ENCODE data around the gene TXNDC15.
"Not testable (repeated sequence)": the region's sequence is repeated elsewhere in the genome, so short reads cannot be mapped to it uniquely, and the experiment has no call there.

TXNDC15 gene

DNA sequence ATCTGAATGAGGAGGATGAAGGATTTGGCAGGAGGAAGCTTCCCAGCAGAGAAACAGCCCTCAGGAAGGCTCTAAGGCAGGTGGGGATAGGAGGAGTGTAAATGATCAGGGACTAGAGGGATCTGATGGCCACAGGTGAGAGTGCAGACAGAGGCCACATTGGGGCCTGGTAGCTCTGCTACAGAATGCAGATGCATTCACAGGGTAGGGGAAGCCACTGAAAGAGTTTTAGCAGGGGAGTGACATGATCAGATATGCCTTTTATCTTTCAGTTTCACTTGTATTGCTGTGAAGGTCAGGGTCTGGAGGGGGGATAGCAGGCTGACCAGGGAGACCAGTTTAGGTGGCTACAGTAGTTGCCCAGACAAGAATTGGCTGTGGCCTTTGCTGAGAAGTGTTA lies 3.0 kb downstream of the TXNDC15 start:
- DNase-seq (ENCODE audit: low read depth), result no peak

GRCh38 chr5:134878403-134878802 lies 4.2 kb downstream of the TXNDC15 start:
- DNase-seq (ENCODE audit: low read depth), result no peak

- no peak for DNase-seq (ENCODE audit: low read depth)
Observed at GRCh38 chr5:134879456-134879855, 5.3 kb downstream of the TXNDC15 start.

DNA sequence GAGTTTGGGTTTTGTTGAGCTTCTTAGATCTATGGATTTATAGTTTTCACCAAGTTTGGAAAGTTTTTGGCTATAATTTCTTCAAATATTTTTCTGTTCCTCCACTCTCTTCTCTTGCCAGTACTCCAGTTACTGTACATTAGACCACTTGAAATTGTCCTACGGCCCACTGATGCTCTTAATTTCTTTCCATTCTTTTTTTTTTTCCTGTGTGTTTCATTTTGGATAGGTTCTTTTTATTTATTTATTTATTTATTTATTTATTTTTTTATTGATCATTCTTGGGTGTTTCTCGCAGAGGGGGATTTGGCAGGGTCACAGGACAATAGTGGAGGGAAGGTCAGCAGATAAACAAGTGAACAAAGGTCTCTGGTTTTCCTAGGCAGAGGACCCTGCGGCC lies 6.8 kb downstream of the TXNDC15 start:
- not testable (repeated sequence) for DNase-seq (ENCODE audit: low read depth)

DNA sequence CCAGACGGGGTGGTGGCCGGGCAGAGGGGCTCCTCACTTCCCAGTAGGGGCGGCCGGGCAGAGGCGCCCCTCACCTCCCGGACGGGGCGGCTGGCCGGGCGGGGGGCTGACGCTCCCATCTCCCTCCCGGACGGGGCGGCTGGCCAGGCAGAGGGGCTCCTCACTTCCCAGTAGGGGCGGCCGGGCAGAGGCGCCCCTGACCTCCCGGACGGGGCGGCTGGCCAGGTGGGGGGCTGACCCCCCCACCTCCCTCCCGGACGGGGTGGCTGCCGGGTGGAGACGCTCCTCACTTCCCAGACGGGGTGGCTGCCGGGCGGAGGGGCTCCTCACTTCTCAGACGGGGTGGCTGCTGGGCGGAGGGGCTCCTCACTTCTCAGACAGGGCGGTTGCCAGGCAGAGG lies 7.5 kb downstream of the TXNDC15 start:
- not testable (repeated sequence) for DNase-seq (ENCODE audit: low read depth)

DNA sequence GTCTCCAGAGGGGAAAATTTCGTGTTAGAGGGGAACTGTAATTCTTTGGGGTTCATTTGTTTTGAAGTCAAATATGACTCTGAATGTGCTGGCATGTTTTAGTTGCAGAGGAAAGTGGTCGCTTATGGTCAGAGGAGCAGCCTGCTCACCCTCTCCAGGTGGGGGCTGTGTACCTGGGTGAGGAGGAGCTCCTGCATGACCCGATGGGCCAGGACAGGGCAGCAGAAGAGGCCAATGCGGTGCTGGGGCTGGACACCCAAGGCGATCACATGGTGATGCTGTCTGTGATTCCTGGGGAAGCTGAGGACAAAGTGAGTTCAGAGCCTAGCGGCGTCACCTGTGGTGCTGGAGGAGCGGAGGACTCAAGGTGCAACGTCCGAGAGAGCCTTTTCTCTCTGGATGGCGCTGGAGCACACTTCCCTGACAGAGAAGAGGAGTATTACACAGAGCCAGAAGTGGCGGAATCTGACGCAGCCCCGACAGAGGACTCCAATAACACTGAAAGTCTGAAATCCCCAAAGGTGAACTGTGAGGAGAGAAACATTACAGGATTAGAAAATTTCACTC lies 13.5 kb downstream of the TXNDC15 start:
- DNase-seq (ENCODE audit: low read depth), result no peak

DNA sequence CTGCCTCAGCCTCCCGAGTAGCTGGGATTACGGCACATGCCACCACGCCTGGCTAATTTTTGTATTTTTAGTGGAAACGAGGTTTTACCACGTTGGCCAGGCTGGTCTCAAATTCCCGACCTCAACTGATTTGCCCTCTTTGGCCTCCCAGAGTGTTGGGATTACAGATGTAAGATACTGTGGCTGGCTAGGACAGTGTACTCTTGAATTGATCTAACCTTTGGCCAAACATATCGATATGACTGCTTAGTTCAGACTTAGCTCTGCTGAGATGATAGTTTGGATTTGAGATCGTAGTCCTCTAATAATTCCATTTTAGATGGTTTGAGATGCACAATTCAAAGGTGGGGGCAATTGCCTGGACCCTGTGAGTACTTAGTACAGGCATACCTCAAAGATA lies 15.2 kb downstream of the TXNDC15 start:
- DNase-seq (ENCODE audit: low read depth), result no peak

DNA sequence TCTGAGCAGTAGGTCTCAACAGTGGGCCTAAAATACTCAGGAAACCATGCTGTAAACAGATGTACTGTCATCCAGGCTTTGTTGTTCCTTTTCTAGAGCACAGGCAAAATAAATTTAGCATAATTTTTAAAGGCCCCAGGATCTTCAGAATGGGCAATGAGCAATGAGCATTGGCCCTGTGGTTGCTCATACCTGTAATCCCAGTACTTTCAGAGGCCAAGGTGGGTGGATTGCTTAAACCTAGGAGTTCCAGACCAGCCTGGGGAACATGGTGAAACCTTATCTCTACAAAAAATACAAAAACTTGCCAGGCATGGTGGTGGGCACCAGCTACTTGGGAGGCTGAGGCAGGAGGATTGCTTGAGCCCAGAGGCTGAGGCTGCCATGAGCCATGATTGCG lies 17.3 kb downstream of the TXNDC15 start:
- DNase-seq (ENCODE audit: low read depth), result no peak

DNA sequence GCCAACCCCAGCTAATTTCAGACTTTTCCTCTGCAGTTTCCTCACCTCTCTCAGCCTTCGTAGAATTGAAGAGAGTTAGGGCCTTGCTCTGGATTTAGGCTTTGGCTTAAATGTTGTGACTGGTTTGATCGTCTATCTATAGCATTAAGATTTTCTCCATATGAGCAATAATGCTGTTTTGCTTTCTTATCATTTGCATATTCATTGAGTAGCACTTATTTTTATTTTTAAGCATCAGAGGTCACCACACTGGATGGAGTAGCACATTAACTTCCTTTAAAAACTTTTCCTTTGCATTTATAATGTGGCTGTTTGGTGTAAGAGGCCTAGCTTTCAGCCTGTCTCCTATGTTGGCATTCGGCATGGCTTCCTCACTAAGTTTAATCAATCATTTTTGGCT lies 18.1 kb downstream of the TXNDC15 start:
- no peak for DNase-seq (ENCODE audit: low read depth)

DNA sequence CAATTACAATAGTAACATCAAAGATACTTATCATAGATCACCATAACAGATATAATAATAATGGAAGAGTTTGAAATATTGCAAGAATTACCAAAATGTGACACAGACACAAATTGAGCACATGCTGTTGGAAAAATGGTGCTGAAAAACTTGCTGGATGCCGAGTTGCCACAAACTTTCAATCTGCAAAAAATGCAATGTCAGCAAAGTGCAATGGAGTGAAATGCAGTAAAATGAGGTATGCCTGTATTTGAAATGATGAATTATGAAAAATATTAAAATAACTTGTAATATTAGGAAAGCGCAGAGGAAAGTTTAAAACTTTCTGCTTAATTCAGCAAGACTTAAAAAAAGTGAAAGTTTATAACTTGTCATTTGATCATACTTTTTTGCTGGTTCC lies 18.8 kb downstream of the TXNDC15 start:
- DNase-seq (ENCODE audit: low read depth), result no peak

DNA sequence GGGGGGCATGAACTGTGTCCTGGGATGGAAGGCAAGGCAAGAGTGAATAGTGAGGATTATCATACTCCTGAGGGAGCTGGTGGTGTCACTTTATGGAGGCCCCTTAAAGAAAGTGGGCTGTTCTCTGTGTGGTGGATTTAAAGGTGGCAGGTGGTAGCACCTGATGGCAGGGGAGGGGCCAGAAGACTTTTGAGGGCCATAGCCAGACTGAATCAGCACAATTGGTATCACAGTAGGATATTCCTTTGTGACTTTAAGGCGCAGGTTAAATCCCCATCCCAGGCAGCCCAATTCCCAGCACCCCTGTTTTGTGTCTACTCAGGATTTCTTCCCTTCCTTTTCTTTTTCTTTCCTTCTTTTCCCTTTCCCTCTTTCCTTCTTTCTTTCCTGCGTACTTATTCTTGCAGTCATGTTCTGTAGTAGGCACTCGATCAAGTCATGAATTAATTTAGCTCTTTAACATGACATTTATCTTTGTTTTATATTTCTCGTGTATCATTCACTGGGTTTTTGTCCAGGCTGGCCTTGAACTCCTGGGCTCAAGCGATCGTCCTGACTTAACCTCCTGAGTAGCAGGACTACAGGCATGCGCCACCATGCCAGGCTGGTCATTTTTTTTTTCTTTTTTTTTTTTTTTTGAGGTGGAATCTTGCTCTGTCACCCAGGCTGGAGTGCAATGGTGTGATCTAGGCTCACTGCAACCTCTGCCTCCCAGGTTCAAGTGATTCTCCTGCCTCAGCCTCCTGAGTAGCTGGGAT lies 19.8 kb downstream of the TXNDC15 start:
- no peak for DNase-seq (ENCODE audit: low read depth)

DNA sequence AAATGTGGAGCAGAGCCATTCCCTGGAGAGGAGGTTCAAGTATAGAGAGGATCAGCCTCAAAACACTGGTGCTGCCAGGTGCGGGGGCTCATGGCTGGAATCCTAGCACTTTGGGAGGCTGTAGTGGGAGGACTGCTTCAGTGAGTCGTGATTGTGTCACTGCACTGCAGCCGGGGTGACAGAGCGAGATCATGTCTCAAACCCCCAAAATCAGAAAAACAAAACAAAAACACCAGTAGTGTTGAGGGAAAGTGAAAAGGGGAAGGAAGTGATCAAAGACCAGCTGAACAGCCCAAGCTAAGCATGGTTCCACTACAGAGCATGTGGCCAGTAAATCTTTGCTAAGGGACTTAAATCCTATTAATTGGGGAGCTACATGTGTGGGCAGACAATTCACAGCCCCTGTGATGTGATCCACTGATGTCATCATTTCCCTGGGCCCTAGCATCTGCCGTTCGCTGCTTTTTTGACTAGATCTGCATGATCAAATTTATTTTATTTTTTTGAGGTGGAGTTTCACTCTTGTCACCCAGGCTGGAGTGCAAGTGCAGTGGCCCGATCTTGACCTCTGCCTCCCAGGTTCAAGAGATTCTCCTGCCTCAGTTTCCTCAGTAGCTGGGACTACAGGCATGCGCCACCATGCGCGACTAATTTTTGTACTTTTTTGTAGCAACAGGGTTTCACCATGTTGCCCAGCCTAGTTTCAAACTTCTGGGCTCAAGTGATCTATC lies 28.1 kb downstream of the TXNDC15 start:
- peak; percentile 51 for DNase-seq (ENCODE audit: low read depth)

GRCh38 chr5:134904610-134905245 lies 30.6 kb downstream of the TXNDC15 start, which contains the start of gene PCBD2:
Gene PCBD2 (plus strand): TSS chr5:134905131. CDS start chr5:134905140, 9 bp downstream.
- DNase-seq (ENCODE audit: low read depth), result peak; percentile 93

DNA sequence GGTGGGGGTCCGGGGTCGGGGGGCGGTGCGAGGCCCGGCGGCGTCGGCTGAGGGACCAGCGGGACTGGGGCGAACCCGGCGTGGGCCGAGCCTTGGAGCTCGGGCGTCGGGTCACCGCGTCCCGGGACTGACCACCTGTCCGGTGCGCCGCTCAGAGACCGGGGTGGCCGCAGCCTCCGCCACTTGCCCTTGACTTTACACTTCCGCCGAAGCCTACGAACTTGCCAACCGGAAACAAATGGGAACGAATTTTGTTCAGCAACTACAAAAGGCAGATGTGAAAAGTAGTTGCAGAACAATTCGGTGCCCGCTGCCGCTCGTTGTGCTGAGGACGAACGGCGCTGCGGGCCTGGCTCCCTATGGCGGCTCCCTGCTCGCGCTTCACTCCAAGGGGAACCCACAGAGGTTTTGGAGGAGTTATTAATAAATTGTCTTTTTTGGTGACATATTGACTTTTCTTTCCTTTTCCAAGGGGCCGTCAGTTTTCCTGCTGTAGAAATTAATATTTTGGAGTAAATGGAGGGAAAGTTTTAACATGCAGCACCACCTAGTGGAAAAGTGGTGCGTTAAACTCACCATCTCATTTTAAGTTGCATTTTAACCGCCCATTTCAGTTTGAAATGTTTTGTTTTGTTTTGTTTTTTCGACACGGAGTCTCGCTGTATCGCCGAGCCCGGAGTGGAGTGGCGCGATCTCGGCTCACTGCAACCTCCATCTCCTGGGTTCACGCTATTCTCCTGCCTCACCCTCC lies 31.2 kb downstream of the TXNDC15 start:
- DNase-seq (ENCODE audit: low read depth), result peak; percentile 78

GRCh38 chr5:134906811-134907210 lies 32.6 kb downstream of the TXNDC15 start:
- DNase-seq (ENCODE audit: low read depth), result no peak

DNA sequence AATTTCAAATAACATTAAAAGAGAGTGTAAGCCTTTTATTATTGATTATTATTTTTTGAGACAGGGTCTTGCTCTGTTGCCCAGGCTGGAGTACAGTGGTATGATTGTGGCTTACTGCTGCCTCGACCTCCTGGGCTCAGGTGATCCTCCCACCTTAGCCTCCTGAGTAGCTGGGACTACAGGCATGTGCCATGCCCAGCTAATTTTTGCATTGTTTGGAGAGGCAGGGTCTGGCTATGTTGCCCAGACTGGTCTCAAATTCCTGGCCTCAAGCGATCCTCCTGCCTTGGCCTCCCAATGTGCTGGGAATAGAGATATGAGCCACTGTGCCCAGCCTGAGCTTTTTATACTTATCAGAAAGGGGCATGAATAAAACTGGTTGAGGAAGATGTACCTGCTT lies 36.6 kb downstream of the TXNDC15 start:
- DNase-seq (ENCODE audit: low read depth), result not testable (repeated sequence)

- DNase-seq (ENCODE audit: low read depth), result peak; percentile 12
Observed at GRCh38 chr5:134911285-134912206, 37.4 kb downstream of the TXNDC15 start.

DNA sequence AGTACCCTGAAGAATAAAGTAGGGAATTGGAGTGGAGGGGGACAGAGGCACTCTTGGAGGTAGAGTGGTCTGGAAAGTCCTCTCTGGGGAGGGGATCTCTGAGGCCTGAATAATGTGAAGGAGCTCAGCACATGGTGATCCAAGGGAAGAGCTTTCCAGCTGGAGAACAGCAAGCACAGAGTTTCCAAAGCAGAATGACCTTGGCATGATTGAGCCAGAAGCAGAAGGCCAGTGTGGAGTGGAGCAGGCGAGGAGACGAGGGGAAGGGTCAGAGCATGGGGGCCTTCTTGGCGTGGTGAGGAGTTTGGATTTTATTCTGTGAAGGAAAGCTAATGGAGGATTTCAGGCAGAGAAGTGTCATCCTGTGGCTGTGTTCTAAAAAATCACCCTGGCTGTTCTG lies 39.1 kb downstream of the TXNDC15 start:
- DNase-seq (ENCODE audit: low read depth), result no peak

DNA sequence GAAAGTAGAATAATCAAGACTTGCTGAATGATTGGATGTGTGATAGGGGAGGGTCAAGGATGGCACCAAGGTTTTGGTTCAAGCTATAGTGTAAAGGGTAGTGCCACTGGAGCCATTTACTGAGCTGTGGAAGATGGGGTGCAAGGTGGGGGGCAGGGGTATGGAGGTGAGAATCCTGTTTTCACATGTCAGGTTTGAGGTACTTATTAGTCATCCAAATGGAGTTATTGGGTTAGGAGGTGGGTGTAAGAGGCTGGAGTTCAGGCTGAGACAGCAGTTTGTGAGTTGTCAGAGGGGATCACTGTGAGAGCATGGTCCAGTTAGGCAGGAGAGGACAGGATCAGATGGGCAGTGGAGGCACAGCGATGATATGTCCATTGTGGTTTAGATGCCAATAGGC lies 39.6 kb downstream of the TXNDC15 start:
- DNase-seq (ENCODE audit: low read depth), result no peak

DNA sequence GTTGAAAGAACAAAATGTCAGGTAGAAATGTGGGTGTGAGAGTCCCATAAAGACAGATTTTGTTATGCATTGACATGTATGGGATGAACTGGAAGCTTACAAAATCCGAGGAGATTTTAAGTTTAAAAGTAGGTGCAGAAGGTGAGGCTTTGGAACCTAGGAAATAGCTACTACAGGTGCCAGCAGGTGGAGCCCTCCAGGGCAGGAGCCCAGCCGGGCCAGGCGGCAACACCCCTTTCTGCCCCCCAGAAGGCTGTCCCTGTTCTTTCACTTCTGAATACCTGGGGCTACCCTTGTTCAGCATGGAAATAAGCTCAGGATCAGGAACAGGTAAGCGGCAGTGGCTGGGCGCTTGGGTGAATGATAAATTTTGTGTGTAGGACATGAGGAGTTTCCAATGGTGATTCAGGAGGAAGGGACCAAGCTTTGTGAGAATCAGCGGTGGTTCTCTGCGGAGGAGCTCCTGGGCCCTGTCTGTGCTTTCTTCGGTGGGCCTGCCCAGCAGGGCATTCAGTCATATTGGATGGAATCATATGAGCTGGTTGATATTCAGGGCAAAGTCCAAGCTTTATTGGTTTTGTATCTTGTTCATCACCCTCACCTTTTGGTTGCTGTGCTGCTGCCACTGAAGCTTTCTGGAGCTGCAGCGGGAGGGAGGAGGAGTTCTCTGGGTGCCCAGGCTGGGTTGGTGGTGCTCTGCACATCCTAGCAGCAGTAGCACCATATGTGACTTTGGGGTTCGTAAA lies 43.1 kb downstream of the TXNDC15 start:
- DNase-seq (ENCODE audit: low read depth), result peak; percentile 12
